Colonic mucosa (tissue), 4 donors: ENCODE measurements around the gene PDE4D. TPM values are rescaled to one million over a fixed set of nuclear protein-coding genes. Genes with fewer than 3 reads are reported as not detected.
A peak's percentile ranks its signal among the peaks of the same experiment; 100 is the strongest.

Experiments
- DNase-seq: peaks from one replicate; pipeline ENCODE4 v3.0.0-alpha.2; 2020
- H3K27ac ChIP-seq: fragments of 200-600 bp; one replicate; pipeline ENCODE4 v1.8.0; 2021
- H3K27me3 ChIP-seq: fragments of 200-600 bp; one replicate; pipeline ENCODE4 v1.8.0; 2021
- H3K36me3 ChIP-seq: fragments of 200-600 bp; one replicate; pipeline ENCODE4 v1.8.0; 2021
- H3K4me1 ChIP-seq: fragments of 200-600 bp; one replicate; pipeline ENCODE4 v1.8.0; 2021; ENCODE audit warnings: mild to moderate bottlenecking
- H3K4me3 ChIP-seq: fragments of 200-600 bp; one replicate; pipeline ENCODE4 v1.8.0; 2021
- H3K9ac ChIP-seq, 2 donors: one replicate each; pipeline ENCODE4 v1.7.0; 2013; ENCODE audit warnings: control low read depth in 2 of 2, low read depth in 2 of 2, low read length in 2 of 2
- H3K9me3 ChIP-seq: fragments of 200-600 bp; one replicate; pipeline ENCODE4 v1.8.0; 2021
- intact Hi-C: fragments of 100-400 bp; cut with DNase I; formaldehyde crosslinking; loops from one replicate; pipeline ENCODE4 v1.14.1; 2022
- total RNA-seq, 2 donors: library from RNA; stranded (reverse); fragmentation: NEBNext Ultra II Directional in 1 of 2; extraction: Animal tissue kit (Norgen Biotek cat#: 25700) in 1 of 2; gene quantifications; one replicate each; pipeline ENCODE4 v1.2.1, GENCODE V29; 2021
- TF ChIP-seq, protein P1 (sequence below): fragments of 200-600 bp; IDR thresholded peaks from one replicate; pipeline ENCODE4 v1.8.0; 2022; ENCODE audit warnings: antibody characterized with exemption, mild to moderate bottlenecking
- donor health status: healthy.
- donor health status: DM: no; HTN: no; CAD: no.
- donor health status: DM: no; HTN: no; CAD: no.

The PDE4D gene
- total RNA-seq, 2 donors from 2014 or later = 23.1 to 53.7 TPM

DNA sequence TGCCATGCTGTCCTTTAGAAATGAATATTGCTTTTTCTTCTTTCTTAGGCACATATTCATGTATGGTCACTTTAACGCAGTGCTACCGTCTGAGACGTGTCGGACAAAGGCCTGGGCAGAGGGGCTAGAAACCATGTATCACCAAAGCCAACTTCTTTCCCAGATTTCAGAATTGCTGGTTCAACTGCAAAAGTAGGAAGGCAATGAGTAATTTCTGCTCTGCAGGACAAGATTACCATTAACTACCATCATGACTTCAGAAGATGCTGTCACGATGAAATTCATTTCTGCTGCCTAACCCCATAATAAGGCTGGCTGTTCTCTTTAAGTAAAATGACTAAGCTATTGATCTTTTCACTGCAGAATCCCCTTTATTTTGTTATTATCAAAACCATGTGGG lies 306.7 kb downstream of the PDE4D start:
- TF ChIP-seq, protein P1, sequence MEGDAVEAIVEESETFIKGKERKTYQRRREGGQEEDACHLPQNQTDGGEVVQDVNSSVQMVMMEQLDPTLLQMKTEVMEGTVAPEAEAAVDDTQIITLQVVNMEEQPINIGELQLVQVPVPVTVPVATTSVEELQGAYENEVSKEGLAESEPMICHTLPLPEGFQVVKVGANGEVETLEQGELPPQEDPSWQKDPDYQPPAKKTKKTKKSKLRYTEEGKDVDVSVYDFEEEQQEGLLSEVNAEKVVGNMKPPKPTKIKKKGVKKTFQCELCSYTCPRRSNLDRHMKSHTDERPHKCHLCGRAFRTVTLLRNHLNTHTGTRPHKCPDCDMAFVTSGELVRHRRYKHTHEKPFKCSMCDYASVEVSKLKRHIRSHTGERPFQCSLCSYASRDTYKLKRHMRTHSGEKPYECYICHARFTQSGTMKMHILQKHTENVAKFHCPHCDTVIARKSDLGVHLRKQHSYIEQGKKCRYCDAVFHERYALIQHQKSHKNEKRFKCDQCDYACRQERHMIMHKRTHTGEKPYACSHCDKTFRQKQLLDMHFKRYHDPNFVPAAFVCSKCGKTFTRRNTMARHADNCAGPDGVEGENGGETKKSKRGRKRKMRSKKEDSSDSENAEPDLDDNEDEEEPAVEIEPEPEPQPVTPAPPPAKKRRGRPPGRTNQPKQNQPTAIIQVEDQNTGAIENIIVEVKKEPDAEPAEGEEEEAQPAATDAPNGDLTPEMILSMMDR = no peak
- H3K27me3 ChIP-seq = no peaks in the 10 kb centered on the region
- intact Hi-C loops = loop anchor here (10.0 kb wide), 1 partner anchor 52 kb away; no protein-coding TSS in a partner anchor
- peak overlapping the region; percentile 61 for H3K27ac ChIP-seq
- peak overlapping the region in 1 of 2 donors; percentile 86 for H3K9ac ChIP-seq
- no peaks in the 10 kb centered on the region for H3K36me3 ChIP-seq
- H3K9me3 ChIP-seq = no peaks in the 10 kb centered on the region
- DNase-seq = no peak
- peaks cover 11% of the 10 kb centered on the region for H3K4me1 ChIP-seq
- H3K4me3 ChIP-seq = peak overlapping the region; percentile 35

DNA sequence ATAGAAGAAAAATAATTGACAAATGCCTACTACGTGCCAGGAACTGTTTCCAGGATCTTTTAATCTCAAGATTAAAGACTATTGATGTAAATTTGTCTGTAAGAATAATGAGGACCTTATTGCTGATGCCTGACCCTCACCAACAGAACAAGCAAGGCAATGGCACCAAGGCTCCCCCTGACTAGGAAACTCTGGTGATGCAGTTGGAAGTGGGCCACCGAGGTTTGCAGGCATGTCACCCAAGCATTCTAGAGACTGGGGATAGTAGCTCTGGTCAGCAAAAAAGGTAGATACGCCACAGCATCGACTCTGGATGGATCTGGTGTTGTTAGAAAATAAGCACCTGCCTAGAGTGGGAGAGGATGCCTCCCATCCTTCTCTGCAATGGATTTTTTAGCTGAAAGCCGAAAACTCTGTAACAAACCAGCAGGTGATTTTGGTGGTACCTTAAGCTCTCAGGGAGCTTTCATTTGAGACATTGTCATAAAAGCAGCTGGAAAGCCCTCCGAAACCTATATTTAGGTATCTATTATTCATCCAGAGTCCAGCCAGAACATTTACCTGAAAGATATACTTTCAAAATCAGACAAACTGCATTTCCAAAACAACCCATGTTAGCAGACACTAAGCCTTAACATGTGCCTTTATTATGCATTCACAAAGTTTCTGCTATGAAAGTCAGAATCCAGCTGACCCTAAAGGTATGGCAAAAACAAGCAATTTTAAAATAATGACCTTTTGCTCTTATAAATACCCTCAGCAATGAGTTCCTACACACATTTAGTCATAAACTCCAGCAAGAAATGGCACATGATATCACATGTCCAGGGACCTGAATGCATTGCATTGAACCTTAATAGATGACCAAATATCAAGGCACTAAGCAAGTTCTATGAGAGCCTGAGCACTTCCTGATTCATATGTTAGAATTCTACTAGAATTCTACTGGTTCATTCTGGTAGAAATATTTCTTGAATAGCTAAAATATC lies 308.4 kb downstream of the PDE4D start:
- Histone ChIP-seq H3K36me3 (no peaks in the 10 kb centered on the region), H3K4me1 (peaks cover 11% of the 10 kb centered on the region), H3K9ac (peak overlapping the region; percentile 19 to 86), H3K27me3 (no peaks in the 10 kb centered on the region), H3K4me3 (peak overlapping the region; percentile 35), H3K9me3 (no peaks in the 10 kb centered on the region), H3K27ac (peak overlapping the region; percentile 22)
- intact Hi-C loops = loop anchor here (10.0 kb wide), 1 partner anchor 50 kb away; no protein-coding TSS in a partner anchor
- DNase-seq = peak; percentile 57
- TF ChIP-seq, protein P1 = no peak

DNA sequence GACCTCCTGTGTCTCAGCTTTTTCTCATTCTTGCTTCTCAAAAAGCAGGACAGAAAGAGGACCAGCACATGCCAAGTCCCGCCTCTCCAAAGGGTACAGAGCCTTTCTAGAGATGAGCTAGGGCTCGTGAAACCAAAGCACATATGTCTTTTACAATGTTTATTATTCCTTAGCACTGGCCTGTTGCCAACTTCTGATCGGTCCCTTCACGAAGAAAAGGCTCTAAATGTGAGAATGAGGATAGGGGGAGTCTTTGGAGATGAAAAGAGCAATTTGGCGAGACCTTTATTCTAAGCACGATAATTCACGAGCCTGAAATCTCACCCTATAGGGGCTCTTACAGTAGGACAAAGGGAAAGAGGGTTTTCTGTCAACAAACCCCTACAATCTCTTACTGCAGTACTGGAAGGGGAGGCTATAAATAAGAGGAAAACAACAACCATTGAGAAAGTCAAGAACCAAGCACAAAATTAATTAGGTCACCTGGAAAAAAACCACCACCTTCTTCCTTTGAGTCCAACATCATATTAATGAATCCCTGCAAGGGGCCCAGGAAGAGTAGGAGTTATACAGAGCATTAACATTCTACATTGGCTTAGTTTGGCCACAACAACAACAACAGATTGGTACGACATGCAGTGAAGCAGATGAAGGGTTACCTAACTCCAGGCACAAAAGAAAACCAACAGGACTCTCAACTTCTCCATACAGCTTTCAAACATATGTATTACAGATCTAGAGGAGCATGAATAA lies 309.5 kb downstream of the PDE4D start:
- Histone ChIP-seq H3K9me3 (no peaks in the 10 kb centered on the region), H3K4me3 (peak overlapping the region; percentile 35), H3K9ac (peak overlapping the region in 1 of 2 donors; percentile 86), H3K27me3 (no peaks in the 10 kb centered on the region), H3K27ac (peak overlapping the region; percentile 22), H3K4me1 (peaks cover 10% of the 10 kb centered on the region), H3K36me3 (no peaks in the 10 kb centered on the region)
- intact Hi-C loops = loop anchor here (10.0 kb wide), 1 partner anchor 49 kb away; no protein-coding TSS in a partner anchor
- peak; percentile 69 for DNase-seq
- TF ChIP-seq, protein P1 = no peak

DNA sequence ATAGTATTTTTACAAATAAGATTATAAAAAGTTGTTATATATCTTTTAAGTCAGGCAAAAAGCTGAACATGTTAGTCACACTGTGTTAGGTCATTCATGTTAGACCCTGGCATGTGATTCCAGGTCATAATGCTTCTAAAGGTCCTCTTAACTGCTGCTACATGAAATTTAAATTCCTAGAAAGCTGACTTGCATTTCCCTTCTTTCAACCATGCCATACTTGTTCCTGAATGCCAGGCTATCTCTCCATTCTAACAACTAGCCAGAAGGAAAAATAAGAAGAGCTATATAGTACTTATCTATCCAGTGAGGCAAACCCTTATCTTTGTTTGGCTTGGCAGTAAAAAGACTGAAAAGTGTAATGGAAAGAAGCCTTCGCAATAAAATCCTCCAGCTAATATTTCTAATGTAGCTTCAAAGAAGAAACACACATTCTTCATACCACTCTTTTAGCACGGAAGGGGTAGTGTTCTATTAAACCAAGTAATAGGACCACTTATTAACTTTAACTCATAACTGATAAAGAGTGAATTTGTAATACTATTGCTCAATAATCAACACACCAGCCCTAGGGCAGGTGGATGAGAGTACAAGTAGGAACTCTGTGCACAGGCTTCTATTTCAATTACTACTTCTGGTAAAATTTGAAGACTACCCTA lies 310.2 kb downstream of the PDE4D start:
- H3K27ac ChIP-seq = peak overlapping the region; percentile 22
- H3K9ac ChIP-seq = peak overlapping the region in 1 of 2 donors; percentile 86
- no peaks in the 10 kb centered on the region for H3K27me3 ChIP-seq
- H3K4me3 ChIP-seq = peak overlapping the region; percentile 35
- intact Hi-C loops = loop anchor here (10.0 kb wide), 1 partner anchor 48 kb away; no protein-coding TSS in a partner anchor
- no peaks in the 10 kb centered on the region for H3K9me3 ChIP-seq
- peaks cover 3% of the 10 kb centered on the region for H3K4me1 ChIP-seq
- DNase-seq = no peak
- TF ChIP-seq, protein P1 = no peak
- H3K36me3 ChIP-seq = no peaks in the 10 kb centered on the region

DNA sequence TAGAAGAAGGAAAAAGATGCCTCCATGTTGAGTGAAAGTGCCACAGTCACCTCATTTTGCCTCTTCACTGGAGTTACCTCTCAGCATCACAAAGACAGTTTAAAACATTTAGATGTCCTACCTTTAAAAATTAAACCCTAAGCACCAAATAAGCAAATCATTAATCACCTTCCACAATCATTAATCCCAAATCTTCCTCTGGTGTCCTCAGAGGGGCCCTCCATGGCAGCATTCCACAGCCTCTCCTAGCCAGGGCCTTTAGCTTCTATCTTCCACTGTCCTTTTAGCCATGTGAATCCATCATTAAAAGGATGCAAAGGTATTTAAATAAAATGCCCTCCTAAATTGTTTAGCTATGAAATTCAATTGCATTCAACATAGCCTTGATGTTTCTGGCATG lies 310.8 kb downstream of the PDE4D start:
- TF ChIP-seq, protein P1 = no peak
- H3K9ac ChIP-seq = peak overlapping the region in 1 of 2 donors; percentile 35
- no peaks in the 10 kb centered on the region for H3K36me3 ChIP-seq
- H3K27me3 ChIP-seq = no peaks in the 10 kb centered on the region
- H3K4me1 ChIP-seq = no peaks in the 10 kb centered on the region
- no peak overlapping the region for H3K4me3 ChIP-seq
- no peak for DNase-seq
- intact Hi-C loops = loop anchor here (10.0 kb wide), 1 partner anchor 48 kb away; no protein-coding TSS in a partner anchor
- no peaks in the 10 kb centered on the region for H3K9me3 ChIP-seq
- H3K27ac ChIP-seq = no peak overlapping the region
